ENCODE results near the gene DNAH14. TPM values are rescaled to one million over a fixed set of nuclear protein-coding genes. Genes with fewer than 3 reads are reported as not detected.

Gene DNAH14
- total and polyA plus RNA-seq, 7 donors = 0.07 to 1.8 (median 0.82) TPM; not detected in 2

- WGBS, 3 donors = 76 to 84% (median 82%) methylated on average over 4 of the region's 4 CpGs
- no peak overlapping the region for H3K4me3 ChIP-seq
- no peaks in the 10 kb centered on the region for H3K4me1 ChIP-seq
- no peak overlapping the region for H3K27ac ChIP-seq
- DNase-seq = no peak
- H3K9me3 ChIP-seq = no peaks in the 10 kb centered on the region
- H3K36me3 ChIP-seq (ENCODE audit: insufficient read depth in 1 of 2, low read depth in 1 of 2) = no peaks in the 10 kb centered on the region
- no peak for ATAC-seq
- H3K27me3 ChIP-seq (ENCODE audit: insufficient read depth in 3 of 3, low read length in 2 of 3) = peaks cover 0 to 4% (median 0%) of the 10 kb centered on the region in 3 donors
- no peak for TF ChIP-seq CTCF (IDR thresholded peaks at IDR 0.05)
- intact Hi-C loops (cut with DNase I) = no loop called here
Measured at GRCh38 chr1:225360119-225360518, 430.6 kb downstream of the DNAH14 start.

- 92 to 100% (median 96%) methylated on average over 1 of the region's 1 CpG for WGBS, 3 donors
- Histone ChIP-seq H3K4me3 (no peak overlapping the region), H3K4me1 (no peaks in the 10 kb centered on the region), H3K36me3 (ENCODE audit: insufficient read depth in 1 of 2, low read depth in 1 of 2) (no peaks in the 10 kb centered on the region), H3K27ac (no peak overlapping the region), H3K27me3 (ENCODE audit: insufficient read depth in 3 of 3, low read length in 2 of 3) (peaks cover 0 to 4% (median 0%) of the 10 kb centered on the region in 3 donors), H3K9me3 (no peaks in the 10 kb centered on the region)
- intact Hi-C loops (cut with DNase I) = no loop called here
- TF ChIP-seq CTCF (IDR thresholded peaks at IDR 0.05) = no peak
- ATAC-seq = no peak
- no peak for DNase-seq
Measured at GRCh38 chr1:225361176-225361575, 431.7 kb downstream of the DNAH14 start.

GRCh38 chr1:225362805-225363204 is 433.3 kb downstream of the DNAH14 start:
- no peak overlapping the region for H3K27ac ChIP-seq
- H3K27me3 ChIP-seq (ENCODE audit: insufficient read depth in 3 of 3, low read length in 2 of 3) = no peaks in the 10 kb centered on the region
- no peak for ATAC-seq
- no peaks in the 10 kb centered on the region for H3K9me3 ChIP-seq
- no peaks in the 10 kb centered on the region for H3K4me1 ChIP-seq
- no peak for DNase-seq
- H3K36me3 ChIP-seq (ENCODE audit: insufficient read depth in 1 of 2, low read depth in 1 of 2) = no peaks in the 10 kb centered on the region
- no peak overlapping the region for H3K4me3 ChIP-seq
- TF ChIP-seq CTCF (IDR thresholded peaks at IDR 0.05) = no peak
- intact Hi-C loops (cut with DNase I) = no loop called here

- intact Hi-C loops (cut with DNase I) = no loop called here
- no peaks in the 10 kb centered on the region for H3K36me3 ChIP-seq (ENCODE audit: insufficient read depth in 1 of 2, low read depth in 1 of 2)
- 90 to 97% (median 93%) methylated on average over 6 of the region's 6 CpGs for WGBS, 3 donors
Measured at GRCh38 chr1:225364439-225364838, 435.0 kb downstream of the DNAH14 start.

More at GRCh38 chr1:225364439-225364838, 435.0 kb downstream of the DNAH14 start:
- Histone ChIP-seq H3K27ac (no peak overlapping the region), H3K27me3 (ENCODE audit: insufficient read depth in 3 of 3, low read length in 2 of 3) (no peaks in the 10 kb centered on the region), H3K9me3 (no peaks in the 10 kb centered on the region), H3K4me1 (no peaks in the 10 kb centered on the region), H3K4me3 (no peak overlapping the region)
- DNase-seq (no peak), ATAC-seq (no peak)
- no peak for TF ChIP-seq CTCF (IDR thresholded peaks at IDR 0.05)

Measured in psoas muscle (tissue), 8 donors.